Measurements from ENCODE around the gene PROM2.

The PROM2 gene

GRCh38 chr2:95278637-95279225 is 4.5 kb downstream of the PROM2 start:
- TF ChIP-seq CTCF (IDR thresholded peaks at IDR 0.05; ENCODE audit: insufficient read depth, low read length, poor library complexity, severe bottlenecking) (no peak), EZH2phosphoT487 (conservative IDR thresholded peaks at IDR 0.05; ENCODE audit: low read length) (no peak)
- H3K4me2 ChIP-seq (ENCODE audit: low read depth, low read length, poor library complexity, severe bottlenecking): no peak overlapping the region
- no peak overlapping the region for H3K9ac ChIP-seq (ENCODE audit: low read length)
- H3K27ac ChIP-seq (ENCODE audit: low read depth, low read length): no peak overlapping the region
- no peaks in the 10 kb centered on the region for H3K9me2 ChIP-seq (replicated peaks; ENCODE audit: insufficient read depth, low read length)
- no peaks in the 10 kb centered on the region for H3F3A ChIP-seq (ENCODE audit: insufficient read depth)
- no peaks in the 10 kb centered on the region for H3K9me3 ChIP-seq (ENCODE audit: insufficient read depth, low read length)
- no peaks in the 10 kb centered on the region for H3K27me3 ChIP-seq (ENCODE audit: low read length)
- H3K79me2 ChIP-seq (ENCODE audit: insufficient read depth, low read length): no peaks in the 10 kb centered on the region
- H3K4me3 ChIP-seq (ENCODE audit: insufficient read depth, low read length, poor library complexity, severe bottlenecking): no peak overlapping the region
- H4K20me1 ChIP-seq (ENCODE audit: low read depth, low read length): no peaks in the 10 kb centered on the region
- no peaks in the 10 kb centered on the region for H3K36me3 ChIP-seq (ENCODE audit: low read length)
- H2AFZ ChIP-seq (ENCODE audit: low read depth, low read length, severe bottlenecking): no peak overlapping the region

- Histone ChIP-seq H3K27ac (ENCODE audit: low read depth, low read length) (no peak overlapping the region), H3K27me3 (ENCODE audit: low read length) (no peaks in the 10 kb centered on the region), H3F3A (ENCODE audit: insufficient read depth) (no peaks in the 10 kb centered on the region), H3K9ac (ENCODE audit: low read length) (no peak overlapping the region), H3K9me3 (ENCODE audit: insufficient read depth, low read length) (no peaks in the 10 kb centered on the region), H3K4me3 (ENCODE audit: insufficient read depth, low read length, poor library complexity, severe bottlenecking) (no peak overlapping the region), H3K4me2 (ENCODE audit: low read depth, low read length, poor library complexity, severe bottlenecking) (no peak overlapping the region), H4K20me1 (ENCODE audit: low read depth, low read length) (no peaks in the 10 kb centered on the region), H2AFZ (ENCODE audit: low read depth, low read length, severe bottlenecking) (no peak overlapping the region), H3K36me3 (ENCODE audit: low read length) (no peaks in the 10 kb centered on the region), H3K9me2 (replicated peaks; ENCODE audit: insufficient read depth, low read length) (no peaks in the 10 kb centered on the region), H3K79me2 (ENCODE audit: insufficient read depth, low read length) (no peaks in the 10 kb centered on the region)
- TF ChIP-seq EZH2phosphoT487 (conservative IDR thresholded peaks at IDR 0.05; ENCODE audit: low read length) (no peak), CTCF (IDR thresholded peaks at IDR 0.05; ENCODE audit: insufficient read depth, low read length, poor library complexity, severe bottlenecking) (no peak)
Observed at GRCh38 chr2:95279435-95280035, 5.3 kb downstream of the PROM2 start.

GRCh38 chr2:95281071-95281470 is 6.8 kb downstream of the PROM2 start:
- Histone ChIP-seq H3K79me2 (ENCODE audit: insufficient read depth, low read length) (no peaks in the 10 kb centered on the region), H3K36me3 (ENCODE audit: low read length) (no peaks in the 10 kb centered on the region), H3K27me3 (ENCODE audit: low read length) (no peaks in the 10 kb centered on the region), H3K9me3 (ENCODE audit: insufficient read depth, low read length) (no peaks in the 10 kb centered on the region), H3K9ac (ENCODE audit: low read length) (no peak overlapping the region), H2AFZ (ENCODE audit: low read depth, low read length, severe bottlenecking) (no peak overlapping the region), H3K4me2 (ENCODE audit: low read depth, low read length, poor library complexity, severe bottlenecking) (no peak overlapping the region), H3K9me2 (replicated peaks; ENCODE audit: insufficient read depth, low read length) (no peaks in the 10 kb centered on the region), H3F3A (ENCODE audit: insufficient read depth) (no peaks in the 10 kb centered on the region), H4K20me1 (ENCODE audit: low read depth, low read length) (no peaks in the 10 kb centered on the region), H3K27ac (ENCODE audit: low read depth, low read length) (no peak overlapping the region), H3K4me3 (ENCODE audit: insufficient read depth, low read length, poor library complexity, severe bottlenecking) (no peak overlapping the region)
- TF ChIP-seq CTCF (IDR thresholded peaks at IDR 0.05; ENCODE audit: insufficient read depth, low read length, poor library complexity, severe bottlenecking): no peak

Measured in SU-DHL-6 (cell line).